ENCODE results near the gene TXNL4A. TPM values are rescaled to one million over a fixed set of nuclear protein-coding genes. Genes with fewer than 3 reads are reported as not detected.

Gene TXNL4A
- total RNA-seq, 1 experiment from 2014 or later = 178 TPM

GRCh38 chr18:79926306-79926705 lies 62.1 kb downstream of the TXNL4A start:
- TF ChIP-seq ZBTB33 (IDR thresholded peaks at IDR 0.05; ENCODE audit: extremely low read depth, insufficient replicate concordance, low read length) (no peak), ATF3 (IDR thresholded peaks at IDR 0.05) (no peak), EGR1 (IDR thresholded peaks at IDR 0.05; ENCODE audit: low read depth) (no peak), EZH2phosphoT487 (IDR thresholded peaks at IDR 0.05; ENCODE audit: borderline replicate concordance) (no peak), CEBPB (IDR thresholded peaks at IDR 0.05; ENCODE audit: low read depth) (no peak), MAX (IDR thresholded peaks at IDR 0.05) (no peak), POLR2A (IDR thresholded peaks at IDR 0.05; ENCODE audit: borderline replicate concordance, extremely low read depth, insufficient read depth, insufficient read length) (no peak), EZH2 (IDR thresholded peaks at IDR 0.05) (no peak), SP1 (IDR thresholded peaks at IDR 0.05; ENCODE audit: low read depth) (no peak), RAD21 (IDR thresholded peaks at IDR 0.05; ENCODE audit: low read depth) (no peak), JUND (IDR thresholded peaks at IDR 0.05) (no peak), FOSL1 (IDR thresholded peaks at IDR 0.05; ENCODE audit: low read depth) (no peak), CTCF (IDR thresholded peaks at IDR 0.05 in 2 of 3, conservative IDR thresholded peaks at IDR 0.05 in 1 of 3; ENCODE audit: borderline replicate concordance in 1 of 3, insufficient read depth in 1 of 3, low read depth in 2 of 3, low read length in 2 of 3) (no peak)
- Histone ChIP-seq H3K27ac (ENCODE audit: low read depth, low read length) (no peak overlapping the region), H3K27me3 (ENCODE audit: insufficient read depth, low read length) (no peaks in the 10 kb centered on the region), H3K79me2 (ENCODE audit: insufficient read depth, low read length) (peaks cover 75% of the 10 kb centered on the region), H3K4me1 (ENCODE audit: control insufficient read depth in 1 of 2, insufficient read depth in 2 of 2, low read length in 2 of 2) (no peaks in the 10 kb centered on the region), H3K9me2 (ENCODE audit: insufficient read depth) (no peaks in the 10 kb centered on the region), H3K4me3 (replicated peaks in 1 of 2; ENCODE audit: low read depth in 1 of 2, low read length in 2 of 2) (no peak overlapping the region), H2AFZ (ENCODE audit: low read depth, low read length, poor library complexity, severe bottlenecking) (no peak overlapping the region), H3K36me3 (ENCODE audit: control insufficient read depth in 1 of 2, insufficient read depth in 2 of 2, low read length in 2 of 2) (peaks cover 0 to 17% of the 10 kb centered on the region in 2 experiments), H3K4me2 (ENCODE audit: low read length) (no peak overlapping the region), H3K9ac (ENCODE audit: low read length) (no peak overlapping the region), H4K20me1 (ENCODE audit: insufficient read depth) (no peaks in the 10 kb centered on the region), H3K9me3 (ENCODE audit: control insufficient read depth in 1 of 2, insufficient read depth in 1 of 2, low read depth in 1 of 2, low read length in 2 of 2) (peaks cover 12 to 24% of the 10 kb centered on the region in 2 experiments; a peak in 3 of 4 replicates)
- ATAC-seq (no peak), DNase-seq (ENCODE audit: low read depth, low spot score) (no peak)
- CTCF ChIA-PET = no interaction called here
- BruUV-seq (replicated peaks) = no TSS peak
- RAD21 ChIA-PET (ENCODE audit: low non-redundant PET in 1 of 2, low total read pairs in 2 of 2, uncharacterized antibody in 2 of 2, unreplicated experiment in 2 of 2) = no interaction called here
- intact Hi-C loops (cut with micrococcal nuclease) = no loop called here
- POLR2A ChIA-PET = no interaction called here
